ENCODE results near the gene ZNRF1.

ZNRF1 gene

DNA sequence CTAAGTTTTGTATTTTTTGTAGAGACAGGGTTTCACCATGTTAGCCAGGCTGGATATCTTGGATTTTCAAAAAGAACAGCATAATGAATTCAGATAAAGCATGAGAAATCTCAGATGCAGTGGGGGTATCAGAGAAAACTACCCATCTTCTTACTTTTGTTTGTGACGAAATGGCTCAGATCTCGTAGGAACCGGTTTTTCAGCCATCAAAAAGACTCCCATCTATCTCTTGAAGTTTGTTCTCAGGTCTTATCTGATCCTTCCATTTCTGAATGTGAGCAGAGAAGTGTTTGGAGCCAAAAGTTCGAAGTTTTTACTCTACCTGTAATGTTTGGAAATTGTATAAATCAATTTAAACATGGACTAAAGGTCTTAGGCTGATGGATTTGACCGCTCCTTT is 60.6 kb downstream of the ZNRF1 start:
- no peak for DNase-seq (ENCODE audit: low read depth)
- TF ChIP-seq, protein P1, sequence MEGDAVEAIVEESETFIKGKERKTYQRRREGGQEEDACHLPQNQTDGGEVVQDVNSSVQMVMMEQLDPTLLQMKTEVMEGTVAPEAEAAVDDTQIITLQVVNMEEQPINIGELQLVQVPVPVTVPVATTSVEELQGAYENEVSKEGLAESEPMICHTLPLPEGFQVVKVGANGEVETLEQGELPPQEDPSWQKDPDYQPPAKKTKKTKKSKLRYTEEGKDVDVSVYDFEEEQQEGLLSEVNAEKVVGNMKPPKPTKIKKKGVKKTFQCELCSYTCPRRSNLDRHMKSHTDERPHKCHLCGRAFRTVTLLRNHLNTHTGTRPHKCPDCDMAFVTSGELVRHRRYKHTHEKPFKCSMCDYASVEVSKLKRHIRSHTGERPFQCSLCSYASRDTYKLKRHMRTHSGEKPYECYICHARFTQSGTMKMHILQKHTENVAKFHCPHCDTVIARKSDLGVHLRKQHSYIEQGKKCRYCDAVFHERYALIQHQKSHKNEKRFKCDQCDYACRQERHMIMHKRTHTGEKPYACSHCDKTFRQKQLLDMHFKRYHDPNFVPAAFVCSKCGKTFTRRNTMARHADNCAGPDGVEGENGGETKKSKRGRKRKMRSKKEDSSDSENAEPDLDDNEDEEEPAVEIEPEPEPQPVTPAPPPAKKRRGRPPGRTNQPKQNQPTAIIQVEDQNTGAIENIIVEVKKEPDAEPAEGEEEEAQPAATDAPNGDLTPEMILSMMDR (IDR thresholded peaks at IDR 0.05; ENCODE audit: low read length, missing control alignments), result no peak
- H3K4me3 ChIP-seq (replicated peaks; ENCODE audit: low read depth, low read length), result no peak overlapping the region

DNA sequence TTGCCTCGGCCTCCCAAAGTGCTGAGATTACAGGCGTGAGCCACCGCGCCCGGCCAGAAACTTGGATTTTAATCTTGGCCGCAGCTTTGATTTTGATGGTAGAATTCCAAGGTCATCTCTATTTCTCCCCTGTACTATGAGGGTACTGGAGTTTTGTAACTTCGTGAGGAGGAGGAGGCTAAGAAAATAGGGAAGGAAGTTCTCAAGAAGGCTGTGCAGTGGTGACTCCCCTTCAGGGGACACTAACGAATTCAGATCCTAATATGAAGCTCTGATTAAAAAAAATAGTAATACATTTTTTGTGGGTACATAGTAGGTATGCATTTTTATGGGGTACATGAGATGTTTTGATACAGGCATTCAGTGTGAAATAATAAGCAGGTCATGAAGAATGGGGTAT is 61.9 kb downstream of the ZNRF1 start:
- TF ChIP-seq, protein P1 (IDR thresholded peaks at IDR 0.05; ENCODE audit: low read length, missing control alignments), result no peak
- DNase-seq (ENCODE audit: low read depth), result no peak
- H3K4me3 ChIP-seq (replicated peaks; ENCODE audit: low read depth, low read length), result no peak overlapping the region

DNA sequence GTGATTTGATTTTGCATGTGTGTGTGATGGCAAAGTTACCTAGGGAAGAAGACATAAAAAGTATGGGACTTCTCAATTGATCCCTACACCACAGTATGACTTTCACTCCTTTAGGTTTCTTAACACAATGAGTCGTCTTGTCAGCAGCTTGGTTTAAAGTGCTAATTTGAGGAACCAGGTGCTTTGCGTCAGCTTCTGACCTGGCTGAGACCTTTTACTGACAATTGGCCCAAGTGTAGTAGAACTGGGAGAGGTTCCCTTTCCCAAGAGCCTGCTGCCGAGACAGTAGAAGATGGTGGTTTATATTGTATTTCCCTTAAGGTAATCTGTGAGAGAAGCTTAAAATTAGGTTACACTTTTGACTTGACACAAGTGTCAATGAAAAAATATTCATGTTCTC is 62.8 kb downstream of the ZNRF1 start:
- no peak overlapping the region for H3K4me3 ChIP-seq (replicated peaks; ENCODE audit: low read depth, low read length)

DNA sequence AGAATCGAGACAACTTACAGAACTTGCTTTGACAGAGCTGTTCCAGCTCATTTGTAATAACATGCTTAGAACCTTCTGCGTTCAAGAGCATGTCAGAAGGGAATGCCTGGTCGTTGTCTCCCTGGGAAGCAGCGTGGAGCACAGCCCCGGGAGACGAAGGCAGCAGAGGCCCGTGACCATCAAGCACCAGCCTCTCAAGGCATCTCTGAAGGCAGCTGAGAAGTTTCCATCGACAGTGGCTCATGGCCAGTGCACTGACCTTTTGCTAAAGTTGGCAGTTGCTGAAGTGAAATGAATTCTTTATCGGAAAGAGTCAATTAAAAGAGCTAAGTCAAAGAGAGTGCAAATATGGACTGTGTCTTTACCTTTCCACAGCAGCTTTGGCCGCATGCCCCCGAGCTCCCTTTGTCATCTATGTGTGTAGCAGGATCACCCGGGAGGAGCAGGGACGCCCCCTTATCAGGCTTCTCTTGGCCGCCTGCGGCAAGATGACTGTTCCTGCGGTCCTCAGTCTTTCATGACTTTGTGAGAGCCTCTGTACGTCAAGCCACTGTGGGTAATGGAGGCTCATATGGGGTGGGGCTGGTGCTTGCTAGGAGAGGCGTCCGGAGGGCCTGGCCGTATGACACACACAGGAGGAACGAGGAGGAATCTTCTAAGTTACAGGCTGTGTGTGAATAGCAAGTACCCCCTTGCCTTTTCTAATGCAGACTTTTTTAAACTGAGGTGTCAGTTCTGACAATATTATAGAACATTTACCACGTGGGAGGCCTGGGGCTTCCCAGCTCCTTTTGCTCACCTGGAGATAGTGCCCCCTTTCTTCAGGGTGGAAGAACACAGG is 63.5 kb downstream of the ZNRF1 start:
- TF ChIP-seq, protein P1 (IDR thresholded peaks at IDR 0.05; ENCODE audit: low read length, missing control alignments), result peak; percentile 15
- peak; percentile 44 for DNase-seq (ENCODE audit: low read depth)
- no peak overlapping the region for H3K4me3 ChIP-seq (replicated peaks; ENCODE audit: low read depth, low read length)

More for the DNA sequence above, 62.8 kb downstream of the ZNRF1 start:
- DNase-seq (ENCODE audit: low read depth), result no peak
- TF ChIP-seq, protein P1 (IDR thresholded peaks at IDR 0.05; ENCODE audit: low read length, missing control alignments), result no peak

DNA sequence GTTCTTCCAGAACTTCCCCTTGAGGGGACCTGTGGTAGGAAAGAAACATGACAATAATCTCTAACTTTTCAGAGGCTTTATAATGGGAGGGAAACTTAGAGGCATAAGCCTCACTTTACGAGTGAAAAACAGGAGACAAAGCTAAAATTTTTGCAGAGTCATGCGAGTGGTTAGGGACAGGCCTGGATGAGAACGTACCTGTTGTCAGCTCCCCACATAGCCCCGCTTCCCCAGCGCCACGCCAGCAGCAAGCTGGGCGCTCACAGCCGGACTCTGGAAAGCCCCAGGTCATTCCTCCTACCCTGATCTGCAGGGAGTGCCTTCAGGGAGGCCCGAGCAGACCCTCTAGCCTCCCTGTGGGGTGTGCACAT is 64.1 kb downstream of the ZNRF1 start:
- H3K4me3 ChIP-seq (replicated peaks; ENCODE audit: low read depth, low read length), result no peak overlapping the region
- no peak for DNase-seq (ENCODE audit: low read depth)
- TF ChIP-seq, protein P1 (IDR thresholded peaks at IDR 0.05; ENCODE audit: low read length, missing control alignments), result no peak

DNA sequence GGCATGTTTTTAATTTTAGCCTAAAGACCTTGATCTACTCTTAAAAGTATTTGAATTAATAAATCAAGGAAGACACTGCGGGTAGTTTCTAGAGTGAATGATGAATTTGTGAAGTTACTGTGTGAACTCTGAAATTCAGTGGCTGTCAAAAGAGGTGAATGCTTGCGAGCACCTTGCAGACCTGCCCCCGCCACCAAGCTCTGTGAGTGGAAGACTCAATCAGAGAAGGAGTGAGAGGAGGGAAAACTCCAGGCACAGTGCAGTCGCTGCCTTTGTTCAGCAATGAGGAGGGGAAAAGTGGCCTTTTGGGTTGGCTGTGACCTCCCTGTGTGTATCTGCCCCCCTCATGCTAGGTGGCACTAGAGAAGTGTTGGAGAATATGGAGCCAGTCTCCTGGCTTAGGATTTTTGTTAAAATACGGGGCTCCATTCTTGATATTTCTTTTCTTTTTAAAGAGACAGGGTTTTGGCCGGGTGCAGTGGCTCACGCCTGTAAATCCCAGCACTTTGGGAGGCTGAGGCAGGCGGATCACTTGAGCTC is 64.8 kb downstream of the ZNRF1 start:
- H3K4me3 ChIP-seq (replicated peaks; ENCODE audit: low read depth, low read length), result no peak overlapping the region
- TF ChIP-seq, protein P1 (IDR thresholded peaks at IDR 0.05; ENCODE audit: low read length, missing control alignments), result no peak
- DNase-seq (ENCODE audit: low read depth), result no peak
